ENCODE results near the gene COQ7. TPM values are rescaled to one million over a fixed set of nuclear protein-coding genes. Genes with fewer than 3 reads are reported as not detected.

Gene COQ7
- total and polyA plus RNA-seq, 2 experiments from 2014 or later, result 17.9 to 21.7 TPM

DNA sequence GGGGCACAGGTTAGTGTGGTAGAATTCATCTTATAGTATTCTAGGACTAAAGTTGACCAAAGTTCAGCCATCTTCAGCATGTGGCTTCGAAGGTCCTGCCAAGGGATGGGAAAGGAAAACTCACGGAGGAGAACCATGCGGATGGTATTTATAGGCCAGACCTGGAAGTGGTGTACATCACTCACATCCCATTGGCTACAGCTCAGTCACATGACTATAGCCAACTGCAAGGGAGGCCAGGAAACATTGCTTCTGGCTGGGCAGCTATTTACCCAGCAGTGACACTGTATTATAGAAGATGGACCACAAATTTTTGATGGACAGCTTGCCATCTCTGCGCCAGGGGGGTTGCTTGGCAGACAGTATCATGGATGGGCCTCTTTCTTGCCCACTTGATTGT is 35.7 kb upstream of the COQ7 start (continued):
- TF ChIP-seq ZNF462 (CRISPR knock-in tag; IDR thresholded peaks at IDR 0.05), result no peak

GRCh38 chr16:19033761-19034160 is 33.7 kb upstream of the COQ7 start:
- H3K4me1 ChIP-seq (ENCODE audit: insufficient read depth), result no peaks in the 10 kb centered on the region
- no peaks in the 10 kb centered on the region for H3K79me2 ChIP-seq (replicated peaks; ENCODE audit: insufficient read depth)
- ATAC-seq, result no peak
- no peak overlapping the region for H2AFZ ChIP-seq
- no peak overlapping the region for H3K27ac ChIP-seq (ENCODE audit: low read depth)
- H3K4me3 ChIP-seq, result no peak overlapping the region
- H3K9me3 Mint-ChIP-seq, result peaks cover 18% of the 10 kb centered on the region
- H4K20me1 ChIP-seq (replicated peaks; ENCODE audit: insufficient read depth), result no peaks in the 10 kb centered on the region
- DNase-seq (ENCODE audit: low spot score), result no peak
- H3K36me3 Mint-ChIP-seq (ENCODE audit: low read depth), result peaks cover 4% of the 10 kb centered on the region; the same call in 1 of the 3 replicates
- no peak overlapping the region for H3K27ac Mint-ChIP-seq
- H3K4me2 ChIP-seq, result no peak overlapping the region
- no peaks in the 10 kb centered on the region for H3K9me2 ChIP-seq (ENCODE audit: insufficient read depth)
- no peaks in the 10 kb centered on the region for H3K27me3 Mint-ChIP-seq (ENCODE audit: insufficient read depth, low read depth, poor library complexity)
- H3K4me1 Mint-ChIP-seq, result no peaks in the 10 kb centered on the region
- no peaks in the 10 kb centered on the region for H3K27me3 ChIP-seq (ENCODE audit: insufficient read depth)
- H3F3A ChIP-seq (replicated peaks; ENCODE audit: low read depth), result no peaks in the 10 kb centered on the region
- TF ChIP-seq EZH2phosphoT487 (IDR thresholded peaks at IDR 0.05; ENCODE audit: unreplicated experiment), result no peak
- no peak for TF ChIP-seq POLR2AphosphoS5 (IDR thresholded peaks at IDR 0.05; ENCODE audit: low read depth)
- no peak for TF ChIP-seq CREB1 (CRISPR knock-in tag; IDR thresholded peaks at IDR 0.05; ENCODE audit: low read depth)
- no peak for TF ChIP-seq ZNF331 (CRISPR knock-in tag; IDR thresholded peaks at IDR 0.05; ENCODE audit: low read depth)
- no peak for TF ChIP-seq ZNF114 (CRISPR knock-in tag; IDR thresholded peaks at IDR 0.05)
- TF ChIP-seq JUNB (IDR thresholded peaks at IDR 0.05; ENCODE audit: unreplicated experiment), result no peak
- no peak for TF ChIP-seq EZH2 (IDR thresholded peaks at IDR 0.05; ENCODE audit: low read depth, unreplicated experiment)
- TF ChIP-seq, protein P1, sequence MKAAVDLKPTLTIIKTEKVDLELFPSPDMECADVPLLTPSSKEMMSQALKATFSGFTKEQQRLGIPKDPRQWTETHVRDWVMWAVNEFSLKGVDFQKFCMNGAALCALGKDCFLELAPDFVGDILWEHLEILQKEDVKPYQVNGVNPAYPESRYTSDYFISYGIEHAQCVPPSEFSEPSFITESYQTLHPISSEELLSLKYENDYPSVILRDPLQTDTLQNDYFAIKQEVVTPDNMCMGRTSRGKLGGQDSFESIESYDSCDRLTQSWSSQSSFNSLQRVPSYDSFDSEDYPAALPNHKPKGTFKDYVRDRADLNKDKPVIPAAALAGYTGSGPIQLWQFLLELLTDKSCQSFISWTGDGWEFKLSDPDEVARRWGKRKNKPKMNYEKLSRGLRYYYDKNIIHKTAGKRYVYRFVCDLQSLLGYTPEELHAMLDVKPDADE (IDR thresholded peaks at IDR 0.05), result no peak
- TF ChIP-seq STAT1 (IDR thresholded peaks at IDR 0.05; ENCODE audit: unreplicated experiment), result no peak
- peaks cover 5% of the 10 kb centered on the region; the same call in 1 of the 2 replicates for H3K36me3 ChIP-seq (ENCODE audit: insufficient read depth)
- H3K4me3 Mint-ChIP-seq, result no peak overlapping the region

Data from GM23338 (cell line).